ENCODE results near the gene MYNN. TPM values are rescaled to one million over a fixed set of nuclear protein-coding genes. Genes with fewer than 3 reads are reported as not detected.

MYNN gene
- total RNA-seq, 1 experiment from 2014 or later: 12.9 TPM

DNA sequence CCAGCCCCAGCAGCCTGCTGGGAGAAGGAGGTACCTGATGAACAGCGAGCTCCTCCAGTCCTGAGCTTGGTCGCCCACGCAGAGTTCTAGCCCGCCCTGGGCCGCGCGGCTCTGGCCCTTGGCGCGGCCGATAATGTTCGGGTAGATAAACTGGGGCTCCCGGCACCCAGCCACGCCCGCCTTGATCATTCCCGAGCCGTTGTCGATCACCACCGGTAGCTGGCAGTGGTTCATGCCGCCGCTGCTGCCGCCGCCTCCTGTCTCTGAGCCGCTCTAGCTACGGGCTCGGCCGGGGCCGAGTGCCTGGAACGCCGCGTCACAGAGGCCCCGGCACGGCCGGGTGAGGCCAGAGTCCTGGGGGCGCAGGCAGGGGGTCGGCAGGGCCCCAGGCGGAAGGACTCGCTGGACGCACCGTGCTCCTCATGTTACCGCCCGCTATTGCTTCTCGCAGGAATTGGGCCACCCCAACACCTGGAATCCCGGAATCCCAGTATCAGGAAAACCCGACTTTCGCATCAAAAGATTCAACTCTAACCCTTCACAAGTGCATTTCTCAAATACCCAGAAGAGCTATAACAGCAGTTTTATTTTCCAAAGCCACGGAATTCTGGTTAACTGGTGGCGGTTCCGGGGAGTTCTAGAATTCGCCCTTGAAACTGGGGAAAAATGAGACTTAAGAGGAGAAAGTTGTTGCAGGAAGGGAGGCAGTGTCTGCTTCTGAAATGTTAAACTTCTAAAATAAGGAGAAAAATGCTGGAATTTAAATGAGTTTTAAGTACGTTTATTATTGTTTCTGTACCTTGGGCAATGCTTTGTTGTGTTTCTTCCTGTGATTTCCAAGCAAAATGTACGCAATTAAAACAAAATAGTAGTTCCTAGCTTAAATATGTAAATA lies 3.7 kb upstream of the MYNN start, which contains the start of gene ACTRT3:
ACTRT3 (minus strand) TSS at position 275 of the 895 bp plus-strand sequence; CDS start at position 234, 41 bp downstream.
- BruUV-seq (replicated peaks): no TSS peak
- Histone ChIP-seq H4K20me1 (ENCODE audit: low read length) (no peaks in the 10 kb centered on the region), H3K9me2 (replicated peaks; ENCODE audit: low read length) (no peaks in the 10 kb centered on the region), H3K9me3 (ENCODE audit: low read length) (no peaks in the 10 kb centered on the region), H3F3A (ENCODE audit: low read length, unreplicated experiment) (peaks cover 6% of the 10 kb centered on the region), H2AFZ (ENCODE audit: low read length) (peak within 1 kb of the TSS; percentile 82), H3K4me1 (ENCODE audit: insufficient read depth, low read length) (peaks cover 10% of the 10 kb centered on the region), H3K4me3 (ENCODE audit: low read length) (peak within 1 kb of the TSS; percentile 70), H3K4me2 (ENCODE audit: low read length) (peak within 1 kb of the TSS; percentile 77), H3K36me3 (ENCODE audit: low read depth, low read length) (peaks cover 2% of the 10 kb centered on the region; the same call in 1 of the 2 replicates), H3K9ac (ENCODE audit: low read length) (peak within 1 kb of the TSS; percentile 83), H3K27me3 (ENCODE audit: low read length) (no peaks in the 10 kb centered on the region), H3K27ac (ENCODE audit: low read length) (peak within 1 kb of the TSS; percentile 42), H3K79me2 (ENCODE audit: low read length) (peaks cover 13% of the 10 kb centered on the region)
- POLR2A ChIA-PET (ENCODE audit: unreplicated experiment): interaction anchor here (0.6 kb wide), 4 partner anchors 371 to 594 kb away, joined by 3 to 18 read pairs (median 9); no protein-coding TSS in a partner anchor
- intact Hi-C loops (cut with micrococcal nuclease): loop anchor here (5.0 to 10.0 kb wide), 4 partner anchors 43 to 1672 kb away; partner anchors contain the start of genes GOLIM4, GPR160, LRRC34 and LRRIQ4
- DNase-seq: peak; percentile 57
- TF ChIP-seq, protein P1, sequence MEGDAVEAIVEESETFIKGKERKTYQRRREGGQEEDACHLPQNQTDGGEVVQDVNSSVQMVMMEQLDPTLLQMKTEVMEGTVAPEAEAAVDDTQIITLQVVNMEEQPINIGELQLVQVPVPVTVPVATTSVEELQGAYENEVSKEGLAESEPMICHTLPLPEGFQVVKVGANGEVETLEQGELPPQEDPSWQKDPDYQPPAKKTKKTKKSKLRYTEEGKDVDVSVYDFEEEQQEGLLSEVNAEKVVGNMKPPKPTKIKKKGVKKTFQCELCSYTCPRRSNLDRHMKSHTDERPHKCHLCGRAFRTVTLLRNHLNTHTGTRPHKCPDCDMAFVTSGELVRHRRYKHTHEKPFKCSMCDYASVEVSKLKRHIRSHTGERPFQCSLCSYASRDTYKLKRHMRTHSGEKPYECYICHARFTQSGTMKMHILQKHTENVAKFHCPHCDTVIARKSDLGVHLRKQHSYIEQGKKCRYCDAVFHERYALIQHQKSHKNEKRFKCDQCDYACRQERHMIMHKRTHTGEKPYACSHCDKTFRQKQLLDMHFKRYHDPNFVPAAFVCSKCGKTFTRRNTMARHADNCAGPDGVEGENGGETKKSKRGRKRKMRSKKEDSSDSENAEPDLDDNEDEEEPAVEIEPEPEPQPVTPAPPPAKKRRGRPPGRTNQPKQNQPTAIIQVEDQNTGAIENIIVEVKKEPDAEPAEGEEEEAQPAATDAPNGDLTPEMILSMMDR (conservative IDR thresholded peaks at IDR 0.05; ENCODE audit: low read depth, low read length): 0 out of 2 replicates have a peak, but pooled peaks have one; percentile 9
- TF ChIP-seq EZH2phosphoT487 (IDR thresholded peaks at IDR 0.05; ENCODE audit: borderline replicate concordance, low read length): no peak
- CTCF ChIA-PET: interaction anchor here (0.5 kb wide), 1 partner anchor 280 kb away, joined by 3 read pairs; no protein-coding TSS in a partner anchor
- ATAC-seq: peak; percentile 11

DNA sequence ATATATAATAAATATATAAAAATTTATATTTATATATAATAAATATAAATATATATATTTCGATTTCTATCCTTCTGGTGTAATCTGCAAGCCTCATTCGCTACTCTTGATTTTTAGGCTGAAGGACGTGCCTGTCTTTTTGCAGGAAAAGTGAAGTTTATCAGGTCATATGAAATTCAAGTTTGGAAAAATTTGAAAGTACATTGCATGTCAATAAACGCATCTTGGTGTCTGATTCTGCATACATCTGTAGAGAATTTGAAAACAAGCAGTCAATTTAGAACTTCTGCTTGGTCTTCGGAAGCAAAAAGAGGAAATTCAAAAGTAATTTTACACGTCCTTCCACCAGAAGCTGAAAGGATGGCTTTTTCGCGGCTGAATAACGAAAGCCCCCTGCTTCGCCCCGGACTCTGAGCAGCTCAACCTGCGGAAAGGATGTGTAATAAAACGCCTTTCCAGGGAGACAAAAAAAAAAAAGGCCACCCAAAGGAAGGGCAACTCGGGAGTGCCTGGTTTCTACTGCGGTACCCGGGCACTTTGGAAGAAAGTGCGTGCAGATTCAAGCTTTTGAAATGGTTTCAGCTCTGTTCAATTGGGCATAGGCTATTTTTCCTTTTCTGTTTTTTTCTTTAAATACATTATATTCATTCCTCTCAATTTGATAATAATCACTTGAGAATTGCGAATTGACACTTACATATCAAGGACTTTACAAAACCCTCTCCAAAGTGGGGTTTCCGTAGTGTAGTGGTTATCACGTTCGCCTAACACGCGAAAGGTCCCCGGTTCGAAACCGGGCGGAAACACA lies 1.5 kb upstream of the MYNN start:
- Histone ChIP-seq H3K79me2 (ENCODE audit: low read length) (peaks cover 32% of the 10 kb centered on the region), H3F3A (ENCODE audit: low read length, unreplicated experiment) (no peaks in the 10 kb centered on the region), H3K27ac (ENCODE audit: low read length) (peak overlapping the region; percentile 90), H3K9me2 (replicated peaks; ENCODE audit: low read length) (no peaks in the 10 kb centered on the region), H3K36me3 (ENCODE audit: low read depth, low read length) (peaks cover 16% of the 10 kb centered on the region; the same call in 1 of the 2 replicates), H3K4me1 (ENCODE audit: insufficient read depth, low read length) (peaks cover 16% of the 10 kb centered on the region), H4K20me1 (ENCODE audit: low read length) (no peaks in the 10 kb centered on the region), H3K4me3 (ENCODE audit: low read length) (peak overlapping the region; percentile 96), H2AFZ (ENCODE audit: low read length) (peak overlapping the region; percentile 94), H3K4me2 (ENCODE audit: low read length) (peak overlapping the region; percentile 94), H3K9me3 (ENCODE audit: low read length) (no peaks in the 10 kb centered on the region), H3K27me3 (ENCODE audit: low read length) (no peaks in the 10 kb centered on the region), H3K9ac (ENCODE audit: low read length) (peak overlapping the region; percentile 97)
- DNase-seq: peak; percentile 91
- ChIA-PET CTCF (no interaction called here), POLR2A (ENCODE audit: unreplicated experiment) (no interaction called here)
- TF ChIP-seq EZH2phosphoT487 (IDR thresholded peaks at IDR 0.05; ENCODE audit: borderline replicate concordance, low read length): no peak
- TF ChIP-seq EZH2 (IDR thresholded peaks at IDR 0.05; ENCODE audit: low read length, unreplicated experiment): no peak
- TF ChIP-seq, protein P1 (conservative IDR thresholded peaks at IDR 0.05; ENCODE audit: low read depth, low read length): no peak
- no peak for ATAC-seq
- intact Hi-C loops (cut with micrococcal nuclease): loop anchor here (5.0 kb wide), 3 partner anchors 41 to 1674 kb away; partner anchors contain the start of genes GOLIM4, GPR160, LRRC34 and LRRIQ4
- no TSS peak for BruUV-seq (replicated peaks)
